HepG2 (cell line): Measurements from ENCODE around the gene KXD1. TPM values are rescaled to one million over a fixed set of nuclear protein-coding genes. Genes with fewer than 3 reads are reported as not detected.

Experiments used
- CBFB ChIP-seq: sonication (generic); formaldehyde crosslinking; IDR thresholded peaks from 2 replicates; pipeline ENCODE4 v1.4.0; 2020; ENCODE audit warnings: missing genetic modification reagents
- CHD2 ChIP-seq: IDR thresholded peaks from 2 replicates; pipeline ENCODE4 v1.6.1; 2011; ENCODE audit warnings: low read depth, low read length, improper control_type of control experiment
- JDP2 ChIP-seq: sonication (generic); formaldehyde crosslinking; IDR thresholded peaks from 2 replicates; pipeline ENCODE4 v1.8.1; 2022; ENCODE audit warnings: missing genetic modification reagents, borderline replicate concordance
- KLF15 ChIP-seq: sonication (generic); formaldehyde crosslinking; IDR thresholded peaks from 2 replicates; pipeline ENCODE4 v1.8.1; 2023; ENCODE audit warnings: borderline replicate concordance, mild to moderate bottlenecking, inconsistent platforms, missing genetic modification reagents, mixed read lengths
- MEIS1 ChIP-seq: sonication (generic); formaldehyde crosslinking; IDR thresholded peaks from 2 replicates; pipeline ENCODE4 v1.9.0; 2021; ENCODE audit warnings: mild to moderate bottlenecking, missing genetic modification reagents, moderate library complexity, borderline replicate concordance
- MTA1 ChIP-seq: sonication (generic); formaldehyde crosslinking; IDR thresholded peaks from 2 replicates; pipeline ENCODE4 v1.4.0; 2020; ENCODE audit warnings: missing genetic modification reagents, mild to moderate bottlenecking, borderline replicate concordance
- PHF21A ChIP-seq: sonication (generic); formaldehyde crosslinking; IDR thresholded peaks from 2 replicates; pipeline ENCODE4 v1.5.0; 2020; ENCODE audit warnings: mild to moderate bottlenecking, missing genetic modification reagents
- PPARG ChIP-seq: conservative IDR thresholded peaks from 2 replicates; pipeline ENCODE4 v1.6.1; 2016; ENCODE audit warnings: missing biosample characterization, missing genetic modification reagents
- SSRP1 ChIP-seq: IDR thresholded peaks from 2 replicates; pipeline ENCODE4 v1.6.1; 2016; ENCODE audit warnings: control low read depth
- TCF7 ChIP-seq: sonication (generic); IDR thresholded peaks from 2 replicates; pipeline ENCODE4 v1.6.1; 2016; ENCODE audit warnings: antibody characterized with exemption, low read depth
- ZBTB38 ChIP-seq: sonication (generic); formaldehyde crosslinking; IDR thresholded peaks from 2 replicates; pipeline ENCODE4 v1.5.1; 2020; ENCODE audit warnings: mild to moderate bottlenecking, missing genetic modification reagents
- ZBTB46 ChIP-seq: sonication (generic); formaldehyde crosslinking; IDR thresholded peaks from 2 replicates; pipeline ENCODE4 v1.4.0; 2020; ENCODE audit warnings: mild to moderate bottlenecking, missing genetic modification reagents, borderline replicate concordance
- ZNF350 ChIP-seq: sonication (generic); formaldehyde crosslinking; IDR thresholded peaks from 2 replicates; pipeline ENCODE4 v1.4.0; 2020; ENCODE audit warnings: mild to moderate bottlenecking, low read depth, missing genetic modification reagents, borderline replicate concordance
- ZNF646 ChIP-seq: sonication (generic); formaldehyde crosslinking; IDR thresholded peaks from 2 replicates; pipeline ENCODE4 v1.9.0; 2021; ENCODE audit warnings: mild to moderate bottlenecking, missing genetic modification reagents
- ZNF761 ChIP-seq: sonication (generic); formaldehyde crosslinking; conservative IDR thresholded peaks from 2 replicates; pipeline ENCODE4 v1.4.0; 2020; ENCODE audit warnings: mild to moderate bottlenecking, missing genetic modification reagents
- polyA plus RNA-seq, 8 experiments: library from polyadenylated mRNA; depleted of rRNA in 3 of 8; stranded (reverse) in 7 of 8; unstranded in 1 of 8; fragments of >200 nt; fragmentation: Illumina TruSeq in 4 of 8; extraction: Trizol in 4 of 8; gene quantifications; 2 replicates each; pipeline versions ENCODE4 v1.2.1 to v1.2.3, GENCODE V29; 2011 to 2016; ENCODE audit warnings: low read depth in 4 of 8, missing spikeins in 1 of 8, mixed read lengths in 1 of 8; ENCODE audit not compliant: insufficient read depth in 1 of 8
- total RNA-seq, 5 experiments: library from RNA; depleted of rRNA; stranded (reverse); fragments of >200 nt; fragmentation: Illumina TruSeq; extraction: Trizol; gene quantifications; 2 replicates each; pipeline ENCODE4 v1.2.3, GENCODE V29; 2016; ENCODE audit warnings: low read depth in 1 of 5
- TF ChIP-seq, protein P1 (sequence below): sonication (generic); formaldehyde crosslinking; IDR thresholded peaks from 2 replicates; pipeline ENCODE4 v1.4.0; 2020; ENCODE audit warnings: missing genetic modification reagents
- TF ChIP-seq, protein P2 (sequence below): sonication (generic); formaldehyde crosslinking; IDR thresholded peaks from 2 replicates; pipeline ENCODE4 v1.9.0; 2021; ENCODE audit warnings: missing genetic modification reagents, mild to moderate bottlenecking, borderline replicate concordance

Gene KXD1
- total and polyA plus RNA-seq, 2 of the 13 experiments (the other 11 are each of a cell fraction or from before 2014, with no cell fraction given), result 44.6 to 143 TPM

DNA sequence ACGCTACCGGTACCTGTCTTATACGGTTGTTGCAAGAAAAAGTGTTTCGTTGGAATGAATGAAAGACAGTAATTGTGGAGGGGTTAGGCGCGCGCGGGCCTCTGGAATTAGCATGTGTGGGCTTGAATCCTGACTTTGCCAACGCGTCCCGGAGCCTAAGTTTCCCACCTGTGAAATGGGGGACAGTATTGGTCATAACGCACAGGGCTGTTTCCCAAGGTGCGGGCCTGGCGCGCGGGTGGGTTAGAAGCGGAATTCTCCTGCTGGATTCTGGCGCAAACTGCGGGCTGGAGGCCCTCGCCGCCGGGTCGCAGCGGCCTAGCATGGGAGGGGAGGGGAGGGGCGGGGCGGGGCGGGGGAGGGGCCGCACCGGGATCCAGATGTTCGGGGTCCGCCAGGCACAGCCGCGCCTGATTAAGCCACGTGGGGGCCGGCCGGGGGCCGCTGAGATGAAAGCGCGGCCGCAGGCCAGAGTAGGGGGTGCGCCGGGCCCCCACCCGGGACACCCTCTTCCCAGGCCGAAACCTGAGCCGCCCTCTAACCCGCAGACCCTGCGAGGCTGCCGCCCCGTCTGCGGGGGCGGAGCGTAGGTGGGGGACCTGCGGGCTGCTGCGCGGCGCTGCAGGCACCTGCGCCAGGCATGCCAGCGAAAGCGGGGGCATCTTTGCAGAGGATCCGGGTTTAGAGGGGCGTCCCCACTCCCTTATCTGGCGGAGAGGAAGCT, 53.8 kb downstream of the KXD1 start (continued):
- TF ChIP-seq CBFB (CRISPR knock-in tag) (peak; percentile 53; the same call in 1 of the 2 replicates), PPARG (CRISPR knock-in tag) (0 out of 2 replicates have a peak, but pooled peaks have one; percentile 34), MTA1 (CRISPR knock-in tag) (no peak), SSRP1 (CRISPR knock-in tag) (no peak), ZNF350 (0 out of 2 replicates have a peak, but pooled peaks have one; percentile 4), JDP2 (CRISPR knock-in tag) (no peak), MEIS1 (CRISPR knock-in tag) (no peak), KLF15 (CRISPR knock-in tag) (no peak), ZNF761 (no peak), CHD2 (no peak), PHF21A (CRISPR knock-in tag) (peak; percentile 45; the same call in 1 of the 2 replicates), ZBTB38 (CRISPR knock-in tag) (no peak), ZNF646 (CRISPR knock-in tag) (no peak), TCF7 (peak; percentile 81), ZBTB46 (CRISPR knock-in tag) (no peak)
- TF ChIP-seq, protein P1, sequence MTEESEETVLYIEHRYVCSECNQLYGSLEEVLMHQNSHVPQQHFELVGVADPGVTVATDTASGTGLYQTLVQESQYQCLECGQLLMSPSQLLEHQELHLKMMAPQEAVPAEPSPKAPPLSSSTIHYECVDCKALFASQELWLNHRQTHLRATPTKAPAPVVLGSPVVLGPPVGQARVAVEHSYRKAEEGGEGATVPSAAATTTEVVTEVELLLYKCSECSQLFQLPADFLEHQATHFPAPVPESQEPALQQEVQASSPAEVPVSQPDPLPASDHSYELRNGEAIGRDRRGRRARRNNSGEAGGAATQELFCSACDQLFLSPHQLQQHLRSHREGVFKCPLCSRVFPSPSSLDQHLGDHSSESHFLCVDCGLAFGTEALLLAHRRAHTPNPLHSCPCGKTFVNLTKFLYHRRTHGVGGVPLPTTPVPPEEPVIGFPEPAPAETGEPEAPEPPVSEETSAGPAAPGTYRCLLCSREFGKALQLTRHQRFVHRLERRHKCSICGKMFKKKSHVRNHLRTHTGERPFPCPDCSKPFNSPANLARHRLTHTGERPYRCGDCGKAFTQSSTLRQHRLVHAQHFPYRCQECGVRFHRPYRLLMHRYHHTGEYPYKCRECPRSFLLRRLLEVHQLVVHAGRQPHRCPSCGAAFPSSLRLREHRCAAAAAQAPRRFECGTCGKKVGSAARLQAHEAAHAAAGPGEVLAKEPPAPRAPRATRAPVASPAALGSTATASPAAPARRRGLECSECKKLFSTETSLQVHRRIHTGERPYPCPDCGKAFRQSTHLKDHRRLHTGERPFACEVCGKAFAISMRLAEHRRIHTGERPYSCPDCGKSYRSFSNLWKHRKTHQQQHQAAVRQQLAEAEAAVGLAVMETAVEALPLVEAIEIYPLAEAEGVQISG (CRISPR knock-in tag), result 0 out of 2 replicates have a peak, but pooled peaks have one; percentile 33
- TF ChIP-seq, protein P2, sequence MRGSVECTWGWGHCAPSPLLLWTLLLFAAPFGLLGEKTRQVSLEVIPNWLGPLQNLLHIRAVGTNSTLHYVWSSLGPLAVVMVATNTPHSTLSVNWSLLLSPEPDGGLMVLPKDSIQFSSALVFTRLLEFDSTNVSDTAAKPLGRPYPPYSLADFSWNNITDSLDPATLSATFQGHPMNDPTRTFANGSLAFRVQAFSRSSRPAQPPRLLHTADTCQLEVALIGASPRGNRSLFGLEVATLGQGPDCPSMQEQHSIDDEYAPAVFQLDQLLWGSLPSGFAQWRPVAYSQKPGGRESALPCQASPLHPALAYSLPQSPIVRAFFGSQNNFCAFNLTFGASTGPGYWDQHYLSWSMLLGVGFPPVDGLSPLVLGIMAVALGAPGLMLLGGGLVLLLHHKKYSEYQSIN (CRISPR knock-in tag), result no peak
